ENCODE data around the gene FANCG. TPM values are rescaled to one million over a fixed set of nuclear protein-coding genes. Genes with fewer than 3 reads are reported as not detected.

The FANCG gene
- total RNA-seq: 10 to 100 TPM; 20.3 to 37.3 TPM

DNA sequence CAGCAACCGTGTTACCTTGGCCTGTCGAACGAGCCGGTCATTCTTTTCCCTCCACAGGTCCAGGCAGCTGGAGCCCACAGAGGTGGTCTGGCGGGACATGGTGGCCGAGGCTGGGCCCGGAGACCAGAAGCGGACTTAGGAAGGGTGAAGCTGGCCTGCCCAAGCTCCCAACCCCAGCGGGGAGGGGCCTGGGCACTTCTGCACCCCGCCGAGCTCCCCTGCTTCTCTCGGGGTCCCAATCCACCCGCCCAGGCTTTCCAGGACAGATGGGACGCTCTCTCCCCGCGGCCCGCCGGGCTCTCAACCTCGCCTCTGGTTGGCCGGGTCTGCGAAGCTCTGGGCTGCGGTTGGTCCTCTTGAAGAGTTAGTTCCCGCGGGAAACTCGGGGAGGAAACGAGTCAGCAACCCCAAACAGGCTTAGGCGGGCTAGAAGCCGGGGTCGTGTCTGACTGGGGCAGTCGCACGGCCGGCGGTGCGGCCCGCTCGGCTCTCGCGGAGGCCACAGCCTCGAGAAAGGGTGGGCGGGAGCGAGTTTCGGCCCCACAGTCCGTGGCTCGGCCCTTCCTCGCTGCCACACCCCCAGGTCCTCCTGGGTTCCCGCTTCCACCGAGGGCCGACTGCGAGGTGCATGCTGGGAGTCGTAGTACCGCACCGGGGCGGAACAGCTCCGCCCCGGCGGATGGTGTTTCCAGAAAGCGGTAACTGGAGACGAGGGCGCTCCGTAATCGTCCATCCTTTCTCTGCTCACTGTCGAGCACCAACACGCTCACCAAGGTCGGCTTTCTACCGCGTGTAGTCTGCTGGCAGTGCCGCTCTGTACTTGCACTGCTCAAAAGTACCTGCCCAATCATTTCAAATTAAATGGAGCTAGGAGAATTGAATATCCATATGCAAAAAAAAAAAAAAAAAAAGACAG lies at the start of gene FANCG:
Gene FANCG (minus strand): TSS at position 517 of the 916 bp plus-strand sequence. CDS start 418 bp downstream, at position 99.

DNA sequence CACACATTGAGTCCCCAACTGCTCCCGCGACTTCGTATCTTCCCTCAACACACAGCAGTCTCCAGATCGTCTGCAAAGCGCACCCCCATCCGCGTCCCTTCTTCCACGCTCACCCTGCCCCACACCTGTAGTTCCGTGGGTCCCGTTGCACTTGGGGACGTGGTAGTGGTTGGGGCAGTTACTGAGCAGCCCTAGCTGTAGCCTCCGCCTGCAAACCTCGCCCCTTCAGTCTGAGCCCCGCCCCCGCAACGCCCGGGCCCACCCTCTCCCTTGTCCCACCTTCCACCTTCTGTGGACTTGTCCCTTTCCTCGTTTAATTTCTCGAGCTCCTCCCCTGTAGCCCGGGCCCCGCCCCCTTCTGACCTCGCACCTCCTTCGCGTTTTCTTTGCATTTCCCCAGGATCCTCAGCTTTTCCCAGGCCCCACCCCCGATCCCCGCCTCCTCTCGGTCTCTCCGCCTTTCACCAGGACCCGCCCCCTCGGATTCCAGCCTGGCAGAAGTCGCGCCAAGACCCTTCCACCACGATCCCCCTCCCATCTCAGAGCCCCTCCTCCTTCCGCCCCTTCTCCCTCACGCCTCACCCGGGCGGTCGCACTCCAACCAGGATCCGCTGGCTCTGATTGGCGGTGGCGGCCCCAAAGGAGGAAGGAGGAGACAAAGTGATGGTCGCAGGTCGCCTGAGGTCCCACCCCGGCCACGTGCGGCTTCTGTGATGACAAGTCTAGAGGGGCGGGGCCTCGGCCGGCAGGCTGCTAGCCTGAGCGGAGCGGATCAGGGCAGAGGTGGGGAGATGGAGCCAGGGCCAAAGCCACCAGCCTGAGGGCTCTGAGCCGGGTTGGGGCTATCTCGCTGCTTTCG lies 36.2 kb upstream of the FANCG start, which contains the start of gene ATOSB:
Gene ATOSB (minus strand): TSS at position 183 of the 859 bp plus-strand sequence. CDS start 7,588 bp downstream, outside the sequence.

DNA sequence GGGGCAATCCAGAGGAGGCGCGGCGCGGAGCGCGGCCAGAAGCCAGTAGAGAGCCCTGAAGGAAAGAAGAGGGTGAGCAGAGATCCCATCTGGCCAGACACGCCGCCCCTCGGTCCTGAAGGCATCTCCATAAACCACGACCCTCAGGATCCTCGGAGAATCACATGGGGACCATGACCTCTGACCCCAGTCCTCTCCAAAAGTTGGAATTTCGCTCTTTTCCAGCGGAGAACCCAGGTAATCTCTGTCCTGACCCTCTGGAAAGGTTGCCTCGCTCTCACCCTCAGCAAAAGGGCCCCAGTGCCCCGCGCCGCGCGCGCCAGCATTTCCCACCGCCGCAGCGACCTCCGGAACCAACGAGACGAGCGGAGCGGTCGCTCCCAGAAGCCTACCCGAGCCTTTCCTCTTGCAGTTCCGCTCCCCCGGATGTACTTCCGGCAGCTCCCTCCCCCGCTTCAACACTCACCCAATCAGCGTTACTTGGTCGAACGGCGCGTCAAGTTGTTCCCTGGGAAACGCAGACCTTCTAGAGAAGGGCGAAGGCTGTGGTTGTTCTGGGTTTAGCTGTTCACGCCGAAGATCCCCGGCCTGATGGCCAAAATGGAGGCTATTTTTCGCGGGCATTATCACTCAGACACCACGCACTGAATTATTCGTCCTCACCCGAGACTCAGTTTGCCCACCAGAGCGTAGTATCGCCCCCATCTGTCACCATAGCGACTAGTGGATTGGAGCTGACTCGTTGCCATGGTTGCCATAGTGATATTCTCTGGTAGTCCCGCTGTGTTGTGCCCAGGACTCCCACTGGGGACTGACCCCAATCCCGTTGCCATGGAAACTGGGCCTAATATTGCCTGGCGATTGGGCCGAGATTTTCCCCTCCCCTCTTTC lies 23.3 kb upstream of the FANCG start, which contains the start of gene STOML2:
Gene STOML2 (minus strand): TSS at position 363 of the 891 bp plus-strand sequence. CDS start 37 bp downstream, at position 326.

DNA sequence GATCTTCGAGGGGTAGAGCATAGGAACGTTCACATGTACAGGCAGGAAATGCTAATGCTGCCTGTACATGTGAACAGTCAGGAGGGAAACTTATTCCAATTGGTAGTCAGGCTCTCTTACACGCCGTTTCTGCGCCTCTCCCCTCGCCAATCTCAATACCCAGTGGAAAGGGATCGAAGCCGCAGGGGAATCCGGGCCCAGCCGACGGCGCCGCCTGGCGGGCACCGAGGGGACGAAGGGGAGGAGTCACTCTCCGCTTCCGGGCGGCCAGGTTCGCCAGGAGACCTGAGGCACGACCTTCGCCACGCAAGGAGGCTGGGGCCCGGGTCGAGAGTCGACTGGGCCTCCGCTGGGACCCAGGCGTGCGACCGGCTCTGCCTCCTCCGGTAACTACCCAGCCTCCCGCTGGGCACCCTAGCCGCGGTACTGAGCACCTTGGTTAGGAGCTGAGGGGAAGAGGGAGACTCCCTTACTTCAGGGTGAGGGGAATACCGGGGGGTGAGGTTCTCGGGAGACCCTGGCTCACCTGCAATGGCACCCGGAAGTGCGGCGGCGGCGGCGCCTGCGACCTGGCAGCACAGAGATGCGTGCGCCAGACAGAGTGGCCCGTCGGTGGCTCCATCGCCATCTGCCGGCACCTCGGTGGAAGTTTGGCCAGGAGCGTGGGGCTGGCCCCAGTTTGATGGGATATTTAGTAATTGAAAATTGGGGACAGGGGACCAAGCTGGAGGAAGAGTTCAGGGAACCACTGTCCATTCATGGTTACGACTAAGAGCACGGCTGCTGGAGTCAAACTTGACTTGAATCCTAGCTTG lies 16.5 kb upstream of the FANCG start, which contains the start of gene PIGO:
Gene PIGO (minus strand): TSS at position 557 of the 815 bp plus-strand sequence. CDS start 1,026 bp downstream, outside the sequence.

DNA sequence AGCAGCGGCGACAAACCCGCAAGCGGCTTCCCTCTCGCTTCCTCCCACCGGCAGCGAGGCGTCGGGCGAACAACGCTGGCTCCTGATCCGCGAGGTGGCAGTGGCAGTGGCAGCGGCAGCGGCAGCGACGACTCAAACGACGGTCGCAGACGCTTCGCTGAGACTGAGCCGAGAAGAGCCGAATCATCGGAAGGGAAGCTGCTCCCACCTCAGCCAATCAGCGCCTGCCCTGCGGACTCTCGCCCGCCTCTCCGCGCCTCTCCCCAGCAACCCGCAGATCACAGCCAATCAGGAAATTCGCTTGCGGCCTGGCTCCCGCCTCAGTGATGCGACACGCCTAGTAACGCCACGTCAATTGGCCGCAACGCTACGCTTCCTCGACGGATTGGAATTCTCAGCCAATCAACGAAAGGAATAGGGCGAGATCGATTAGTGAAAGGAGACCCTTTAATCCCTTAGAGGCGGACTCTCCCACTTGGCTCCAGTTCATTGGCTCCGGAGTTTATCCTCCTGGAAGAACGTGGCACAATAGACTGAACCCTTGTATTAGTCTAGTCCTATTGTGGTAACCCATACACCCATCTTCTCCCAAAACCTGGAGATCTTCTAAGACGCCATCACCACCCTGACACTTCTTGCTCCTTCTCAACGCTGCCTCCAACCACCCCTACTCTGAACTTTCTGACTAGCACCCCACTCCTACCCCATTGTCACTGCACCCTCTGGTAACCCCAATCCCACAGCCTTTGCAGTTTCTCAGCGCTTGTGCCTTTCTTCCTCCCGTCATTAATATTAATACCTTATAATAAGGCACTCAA lies 7.1 kb downstream of the FANCG start, which contains the start of gene VCP:
Gene VCP (minus strand): TSS at position 165 of the 818 bp plus-strand sequence. CDS start 272 bp downstream, outside the sequence.

Small RNAs within 50 kb of the gene (small RNA-seq; reads per million reads assigned to genes)
- gene RN7SL338P: 0 reads per million in 2 donors

Other genes with a start within 250 kb of the FANCG start
- 1 to 10 TPM in 1 of 2 donors, under 1 TPM in 1; 1.00 to 3.1 TPM for gene PHF24, start 121.7 kb downstream of the FANCG start, total RNA-seq
- 10 to 100 TPM in 1 of 2 donors, 1 to 10 TPM in 1; 5.0 to 11.4 TPM for gene DNAJB5, start 90.2 kb downstream of the FANCG start, total RNA-seq
- 100 to 1,000 TPM; 296 to 358 TPM for gene VCP, start 7.3 kb downstream of the FANCG start, total RNA-seq
- gene PIGO, start 16.6 kb upstream of the FANCG start, total RNA-seq: 10 to 100 TPM; 19.6 to 24.1 TPM
- gene STOML2, start 23.2 kb upstream of the FANCG start, total RNA-seq: 100 to 1,000 TPM; 137 to 234 TPM
- gene ATOSB, start 35.9 kb upstream of the FANCG start, total RNA-seq: 10 to 100 TPM; 27.3 to 29.6 TPM
- 10 to 100 TPM; 26.6 to 28.6 TPM for gene UNC13B, start 82.1 kb upstream of the FANCG start, total RNA-seq

Data from melanocyte of skin (primary cell).